ENCODE data around the gene ERO1B. TPM values are rescaled to one million over a fixed set of nuclear protein-coding genes. Genes with fewer than 3 reads are reported as not detected.

The ERO1B gene
- total RNA-seq, 2 donors from 2014 or later = 5.0 to 7.6 TPM

DNA sequence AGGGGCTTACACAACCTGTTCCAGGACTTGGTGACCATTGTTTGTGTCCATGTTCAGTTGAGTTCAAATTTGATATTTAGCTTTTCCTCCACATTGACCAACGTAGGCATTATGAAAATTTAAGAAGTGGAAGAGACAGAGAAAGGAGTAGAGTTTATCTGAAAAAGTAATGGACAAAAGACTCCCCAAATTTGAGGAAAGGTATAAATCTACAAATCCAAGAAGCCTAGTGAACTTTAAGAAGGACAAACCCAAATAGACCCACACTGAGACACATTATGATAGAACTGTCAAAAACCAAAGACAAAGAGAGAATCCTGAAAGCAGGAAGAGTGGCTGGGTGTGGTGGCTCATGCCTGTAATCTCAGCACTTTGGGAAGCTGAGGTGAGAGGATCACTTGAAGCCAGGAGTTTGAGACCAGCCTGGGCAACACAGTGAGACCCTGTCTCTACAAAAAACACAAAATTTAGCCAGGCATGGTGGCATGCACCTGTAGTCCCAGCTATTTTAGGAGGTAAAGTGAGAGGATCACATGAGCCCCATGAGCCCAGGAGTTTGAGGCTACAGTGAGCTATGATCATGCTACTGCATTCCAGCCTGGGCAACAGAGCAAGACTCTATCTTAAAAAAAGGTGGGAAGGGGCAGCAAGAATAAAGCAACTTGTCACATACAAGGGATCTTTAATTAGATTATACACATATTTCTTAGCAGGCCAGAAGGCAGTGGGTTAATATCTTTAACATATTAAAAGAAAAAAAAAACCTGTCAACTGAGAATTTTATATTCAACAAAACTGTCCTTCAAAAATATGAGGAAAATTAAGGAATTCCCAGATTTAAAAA, 41.0 kb upstream of the ERO1B start:
- Histone ChIP-seq H3K9me3 (peaks cover 0 to 25% of the 10 kb centered on the region in 2 donors), H3K36me3 (no peaks in the 10 kb centered on the region), H3K27me3 (no peaks in the 10 kb centered on the region), H3K4me1 (no peaks in the 10 kb centered on the region), H3K27ac (no peak overlapping the region), H3K4me3 (no peak overlapping the region)
- no peak for DNase-seq (ENCODE audit: low spot score)
- TF ChIP-seq, protein P1, sequence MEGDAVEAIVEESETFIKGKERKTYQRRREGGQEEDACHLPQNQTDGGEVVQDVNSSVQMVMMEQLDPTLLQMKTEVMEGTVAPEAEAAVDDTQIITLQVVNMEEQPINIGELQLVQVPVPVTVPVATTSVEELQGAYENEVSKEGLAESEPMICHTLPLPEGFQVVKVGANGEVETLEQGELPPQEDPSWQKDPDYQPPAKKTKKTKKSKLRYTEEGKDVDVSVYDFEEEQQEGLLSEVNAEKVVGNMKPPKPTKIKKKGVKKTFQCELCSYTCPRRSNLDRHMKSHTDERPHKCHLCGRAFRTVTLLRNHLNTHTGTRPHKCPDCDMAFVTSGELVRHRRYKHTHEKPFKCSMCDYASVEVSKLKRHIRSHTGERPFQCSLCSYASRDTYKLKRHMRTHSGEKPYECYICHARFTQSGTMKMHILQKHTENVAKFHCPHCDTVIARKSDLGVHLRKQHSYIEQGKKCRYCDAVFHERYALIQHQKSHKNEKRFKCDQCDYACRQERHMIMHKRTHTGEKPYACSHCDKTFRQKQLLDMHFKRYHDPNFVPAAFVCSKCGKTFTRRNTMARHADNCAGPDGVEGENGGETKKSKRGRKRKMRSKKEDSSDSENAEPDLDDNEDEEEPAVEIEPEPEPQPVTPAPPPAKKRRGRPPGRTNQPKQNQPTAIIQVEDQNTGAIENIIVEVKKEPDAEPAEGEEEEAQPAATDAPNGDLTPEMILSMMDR (IDR thresholded peaks at IDR 0.05) = no peak

DNA sequence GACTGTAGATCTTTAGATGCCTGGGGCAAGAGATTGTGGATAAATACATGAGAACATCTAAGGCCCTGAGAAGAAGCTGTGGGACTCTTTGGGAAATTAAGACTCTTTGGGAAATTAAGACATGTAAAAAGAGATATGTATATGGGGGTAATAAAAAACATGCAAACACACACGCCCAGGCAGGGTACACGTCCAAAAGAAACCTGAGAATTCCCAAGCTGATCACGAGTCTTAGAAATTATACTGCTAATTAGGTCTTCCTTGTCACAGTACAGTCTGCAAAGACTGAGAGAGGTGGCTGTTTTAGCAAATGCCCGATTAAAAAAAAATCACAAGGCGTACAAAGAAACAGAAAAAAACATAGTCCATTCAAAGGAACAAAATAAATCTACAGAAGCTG, 39.3 kb upstream of the ERO1B start:
- H3K4me1 ChIP-seq = no peaks in the 10 kb centered on the region
- no peaks in the 10 kb centered on the region for H3K36me3 ChIP-seq
- TF ChIP-seq, protein P1 (IDR thresholded peaks at IDR 0.05) = no peak
- peaks cover 0 to 25% of the 10 kb centered on the region in 2 donors for H3K9me3 ChIP-seq
- no peaks in the 10 kb centered on the region for H3K27me3 ChIP-seq
- no peak for DNase-seq (ENCODE audit: low spot score)
- no peak overlapping the region for H3K4me3 ChIP-seq
- H3K27ac ChIP-seq = no peak overlapping the region

DNA sequence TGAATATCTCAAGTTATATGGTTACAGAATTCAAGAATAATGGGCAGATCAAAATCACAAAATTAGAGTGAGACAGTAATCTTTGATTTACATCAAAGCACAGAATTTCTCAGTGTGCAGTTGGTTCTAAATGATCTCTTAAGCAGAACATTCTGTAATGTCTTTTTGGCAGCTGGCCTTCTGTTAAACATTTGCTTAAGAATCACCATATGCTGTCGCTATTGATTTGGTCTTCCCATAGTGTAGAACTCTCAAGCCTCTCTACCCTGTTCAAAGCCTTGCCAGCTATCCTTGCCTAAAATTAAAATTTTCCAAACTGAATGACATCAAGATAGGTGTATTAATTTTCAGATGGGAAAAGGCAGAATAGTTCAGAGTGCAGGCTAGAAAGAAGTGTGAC, 38.9 kb upstream of the ERO1B start:
- Histone ChIP-seq H3K4me1 (no peaks in the 10 kb centered on the region), H3K9me3 (peaks cover 0 to 25% of the 10 kb centered on the region in 2 donors), H3K27ac (no peak overlapping the region), H3K36me3 (no peaks in the 10 kb centered on the region), H3K27me3 (no peaks in the 10 kb centered on the region), H3K4me3 (no peak overlapping the region)
- no peak for DNase-seq (ENCODE audit: low spot score)
- TF ChIP-seq, protein P1 (IDR thresholded peaks at IDR 0.05) = no peak

DNA sequence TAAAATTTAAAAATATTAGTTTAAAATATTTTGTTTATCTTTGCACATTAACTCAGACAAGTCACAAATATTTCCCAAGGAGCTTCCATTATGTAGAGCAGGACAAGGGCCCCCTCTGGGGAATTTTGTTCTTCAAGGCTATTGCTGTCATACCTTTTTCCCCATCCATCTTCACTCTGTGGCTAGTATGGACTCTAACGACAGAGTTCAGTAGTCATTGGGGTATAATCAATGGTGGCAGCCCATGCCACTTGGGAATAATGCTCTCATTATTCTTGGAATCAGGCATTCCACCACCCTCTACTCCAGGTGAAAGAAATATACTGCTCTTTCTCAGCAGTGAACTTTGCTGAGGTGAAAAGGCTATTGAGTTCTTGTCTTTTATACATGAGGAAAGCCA, 38.5 kb upstream of the ERO1B start:
- H3K27me3 ChIP-seq = no peaks in the 10 kb centered on the region
- H3K4me3 ChIP-seq = no peak overlapping the region
- peaks cover 0 to 25% of the 10 kb centered on the region in 2 donors for H3K9me3 ChIP-seq
- H3K36me3 ChIP-seq = no peaks in the 10 kb centered on the region
- no peaks in the 10 kb centered on the region for H3K4me1 ChIP-seq
- H3K27ac ChIP-seq = no peak overlapping the region
- DNase-seq (ENCODE audit: low spot score) = no peak
- TF ChIP-seq, protein P1 (IDR thresholded peaks at IDR 0.05) = no peak

DNA sequence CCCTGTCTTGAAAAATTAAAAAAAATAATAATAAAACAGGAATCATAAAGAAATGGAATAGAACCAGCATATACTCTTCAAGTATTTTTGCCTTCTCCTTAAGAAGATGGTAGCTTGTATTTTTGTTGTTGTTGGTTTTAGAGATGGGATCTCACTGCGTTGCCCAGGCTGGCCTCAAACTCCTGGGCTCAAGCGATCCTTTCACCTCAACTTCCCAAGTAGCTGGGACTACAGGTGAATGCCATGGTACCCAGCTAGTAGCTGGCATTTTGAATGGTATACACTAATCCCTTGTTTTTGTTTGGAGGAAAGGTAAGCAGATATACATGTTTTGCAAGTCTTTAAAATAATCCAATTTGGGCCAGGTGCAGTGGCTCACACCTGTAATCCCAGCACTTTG, 34.7 kb upstream of the ERO1B start:
- TF ChIP-seq, protein P1 (IDR thresholded peaks at IDR 0.05) = no peak
- no peak overlapping the region for H3K27ac ChIP-seq
- no peaks in the 10 kb centered on the region for H3K4me1 ChIP-seq
- no peak for DNase-seq (ENCODE audit: low spot score)
- no peaks in the 10 kb centered on the region for H3K27me3 ChIP-seq
- no peak overlapping the region for H3K4me3 ChIP-seq
- peaks cover 0 to 4% of the 10 kb centered on the region in 2 donors for H3K9me3 ChIP-seq
- H3K36me3 ChIP-seq = no peaks in the 10 kb centered on the region
